ENCODE measurements around the gene GNAO1. TPM values are rescaled to one million over a fixed set of nuclear protein-coding genes. Genes with fewer than 3 reads are reported as not detected.

GNAO1 gene
- total and polyA plus RNA-seq, 2 experiments from 2014 or later: 2.7 to 2.8 TPM

- Histone ChIP-seq H3K36me3 (peaks cover 4% of the 10 kb centered on the region), H3K4me3 (no peak overlapping the region), H3K27me3 (no peaks in the 10 kb centered on the region), H3K9me3 (ENCODE audit: low read depth) (no peaks in the 10 kb centered on the region), H3K4me1 (ENCODE audit: low read depth) (peaks cover 17% of the 10 kb centered on the region), H3K27ac (no peak overlapping the region)
- DNase-seq (ENCODE audit: low read depth in 1 of 2, low spot score in 1 of 2): peak in 1 of 2 donors; percentile 68
- no peak for TF ChIP-seq CTCF (IDR thresholded peaks at IDR 0.05; ENCODE audit: low read depth, low read length)
Observed at GRCh38 chr16:56357241-56357764, 166.0 kb downstream of the GNAO1 start.

- H3K27me3 ChIP-seq: no peaks in the 10 kb centered on the region
- no peaks in the 10 kb centered on the region for H3K9me3 ChIP-seq (ENCODE audit: low read depth)
- peaks cover 8% of the 10 kb centered on the region for H3K36me3 ChIP-seq
- peaks cover 17% of the 10 kb centered on the region for H3K4me1 ChIP-seq (ENCODE audit: low read depth)
- H3K4me3 ChIP-seq: no peak overlapping the region
- H3K27ac ChIP-seq: no peak overlapping the region
- peak in 1 of 2 donors; percentile 28 for DNase-seq (ENCODE audit: low read depth in 1 of 2, low spot score in 1 of 2)
- no peak for TF ChIP-seq CTCF (IDR thresholded peaks at IDR 0.05; ENCODE audit: low read depth, low read length)
Observed at GRCh38 chr16:56357765-56358322, 166.6 kb downstream of the GNAO1 start.

- H3K9me3 ChIP-seq (ENCODE audit: low read depth): no peaks in the 10 kb centered on the region
- peaks cover 16% of the 10 kb centered on the region for H3K36me3 ChIP-seq
- H3K27me3 ChIP-seq: no peaks in the 10 kb centered on the region
- peaks cover 17% of the 10 kb centered on the region for H3K4me1 ChIP-seq (ENCODE audit: low read depth)
- H3K27ac ChIP-seq: no peak overlapping the region
- TF ChIP-seq CTCF (IDR thresholded peaks at IDR 0.05; ENCODE audit: low read depth, low read length): no peak
- no peak for DNase-seq (ENCODE audit: low read depth in 1 of 2, low spot score in 1 of 2)
- no peak overlapping the region for H3K4me3 ChIP-seq
Observed at GRCh38 chr16:56360117-56361008, 169.1 kb downstream of the GNAO1 start.

GRCh38 chr16:56362057-56362655 lies 170.9 kb downstream of the GNAO1 start:
- H3K36me3 ChIP-seq: peaks cover 20% of the 10 kb centered on the region
- no peak overlapping the region for H3K27ac ChIP-seq
- H3K4me1 ChIP-seq (ENCODE audit: low read depth): peaks cover under 1% of the 10 kb centered on the region
- no peak for TF ChIP-seq CTCF (IDR thresholded peaks at IDR 0.05; ENCODE audit: low read depth, low read length)
- H3K9me3 ChIP-seq (ENCODE audit: low read depth): no peaks in the 10 kb centered on the region
- no peaks in the 10 kb centered on the region for H3K27me3 ChIP-seq
- DNase-seq (ENCODE audit: low read depth in 1 of 2, low spot score in 1 of 2): no peak
- no peak overlapping the region for H3K4me3 ChIP-seq

- Histone ChIP-seq H3K27ac (no peak overlapping the region), H3K27me3 (no peaks in the 10 kb centered on the region), H3K4me1 (ENCODE audit: low read depth) (no peaks in the 10 kb centered on the region), H3K4me3 (no peak overlapping the region), H3K9me3 (ENCODE audit: low read depth) (no peaks in the 10 kb centered on the region), H3K36me3 (peaks cover 20% of the 10 kb centered on the region)
- no peak for DNase-seq (ENCODE audit: low read depth in 1 of 2, low spot score in 1 of 2)
- TF ChIP-seq CTCF (IDR thresholded peaks at IDR 0.05; ENCODE audit: low read depth, low read length): no peak
Observed at GRCh38 chr16:56362706-56363105, 171.4 kb downstream of the GNAO1 start.

Measured in cardiac muscle cell (in vitro differentiated cells and primary cell).